NCI-H146 treated with DMSO at 0.1 percent for 48 hours (cell line): ENCODE data around the gene BIRC2.
A peak's percentile ranks its signal among the peaks of the same experiment; 100 is the strongest.

Experiments
- DNase-seq: peaks from one replicate; lab custom pipeline; 2025; ENCODE audit not compliant: unreplicated experiment; lab: John Stamatoyannopoulos, UW

BIRC2 gene

DNA sequence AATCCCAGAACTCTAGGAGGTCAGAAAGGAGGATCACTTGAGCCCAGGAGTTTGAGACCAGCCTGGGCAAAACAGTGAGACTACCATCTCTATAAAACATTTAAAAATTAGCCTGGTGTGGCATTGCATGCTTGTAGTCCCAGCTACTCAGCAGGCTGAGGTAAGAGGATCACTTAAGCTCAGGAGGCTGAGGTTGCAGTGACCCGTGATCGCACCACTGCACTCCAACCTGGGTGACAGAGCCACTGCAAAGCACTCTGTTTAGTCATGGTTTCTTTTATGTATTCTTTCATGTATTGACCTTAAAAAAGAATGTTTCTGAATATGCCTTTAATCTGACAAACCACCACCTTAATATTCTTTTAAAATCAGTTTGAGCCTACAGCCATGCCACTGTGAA, 52.2 kb downstream of the BIRC2 start:
- no peak for DNase-seq

GRCh38 chr11:102400603-102401002, 53.6 kb downstream of the BIRC2 start:
- DNase-seq: no peak

GRCh38 chr11:102401905-102402304, 54.9 kb downstream of the BIRC2 start:
- DNase-seq: no peak

DNA sequence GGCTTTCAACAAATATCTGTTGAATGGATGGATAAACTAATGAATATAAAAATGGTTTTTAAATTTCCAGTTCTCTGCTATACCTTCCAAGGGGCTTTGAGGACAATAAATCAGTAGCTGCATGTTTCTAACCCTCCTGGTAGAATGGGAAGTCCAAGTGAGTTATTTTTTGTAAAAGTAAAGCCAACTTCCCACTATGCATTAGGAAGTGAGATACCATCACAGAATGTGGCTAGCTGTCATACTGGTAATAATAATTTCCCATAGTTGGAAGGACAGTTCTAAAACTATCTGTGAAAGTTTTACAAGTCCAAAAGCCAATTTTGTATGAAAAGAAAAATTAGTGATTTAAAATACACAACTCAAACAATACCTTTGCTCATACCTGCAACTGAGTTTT, 55.5 kb downstream of the BIRC2 start:
- no peak for DNase-seq

DNA sequence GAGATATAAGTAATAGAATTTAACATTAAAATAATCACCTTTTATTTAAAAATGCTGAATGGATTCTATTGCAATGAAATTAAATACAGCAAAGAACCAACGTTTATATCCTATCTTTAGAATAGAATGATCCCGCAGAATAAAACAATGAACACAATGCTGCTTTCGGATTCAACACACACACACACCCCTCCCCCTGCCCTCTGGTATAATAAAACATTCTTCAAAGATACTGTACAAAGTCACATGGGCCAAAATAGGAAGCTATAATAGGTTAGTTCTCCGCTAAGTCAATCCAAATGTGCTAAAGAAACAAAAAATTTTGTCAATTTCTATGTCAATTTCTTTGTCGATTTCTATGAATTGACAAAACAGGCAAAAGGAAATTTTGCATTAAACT, 58.5 kb downstream of the BIRC2 start:
- no peak for DNase-seq

DNA sequence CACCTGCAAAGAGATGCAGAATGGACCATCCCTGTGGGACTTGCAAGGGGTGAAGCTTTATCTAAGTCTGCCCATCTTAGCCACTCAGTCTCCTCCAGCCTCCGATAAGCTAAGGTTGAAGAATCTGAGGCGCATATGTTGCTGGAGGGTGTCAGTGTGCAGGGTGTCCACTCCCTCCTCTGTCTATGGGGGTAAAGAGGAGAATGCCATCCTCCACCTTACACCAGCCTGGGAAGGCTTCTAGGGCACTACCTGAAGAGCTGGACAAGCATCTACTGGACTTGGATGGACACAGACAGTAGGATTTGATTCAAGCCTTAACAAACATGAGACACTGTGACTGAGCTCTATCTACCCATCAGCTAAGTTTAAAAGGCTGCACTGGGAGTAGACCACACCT, 59.1 kb downstream of the BIRC2 start:
- no peak for DNase-seq

DNA sequence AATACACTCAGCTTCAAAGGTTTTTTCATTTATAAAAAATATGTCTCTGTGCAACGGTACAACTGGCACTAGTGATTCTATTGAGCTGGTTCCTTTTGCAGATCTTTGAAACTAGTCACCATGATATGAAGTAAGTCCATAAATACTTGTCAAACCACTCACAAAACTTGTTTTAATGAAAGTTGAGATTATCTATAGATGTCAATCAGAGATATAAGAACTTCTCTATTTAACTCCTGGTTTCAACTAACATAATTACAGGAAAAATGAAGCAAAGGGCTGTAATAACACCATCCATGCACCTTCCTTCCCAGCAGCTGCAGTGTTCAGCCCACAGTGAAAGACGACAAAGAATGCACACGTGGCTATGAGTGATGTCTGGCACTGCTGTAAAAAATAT, 60.9 kb downstream of the BIRC2 start:
- no peak for DNase-seq

- no peak for DNase-seq
These were observed 61.3 kb downstream of the BIRC2 start for GRCh38 chr11:102408339-102408738.

- DNase-seq: no peak
These were observed 63.4 kb downstream of the BIRC2 start for GRCh38 chr11:102410382-102410784.

- DNase-seq: no peak
These were observed 64.1 kb downstream of the BIRC2 start for GRCh38 chr11:102411142-102411541.

GRCh38 chr11:102413497-102413896, 66.5 kb downstream of the BIRC2 start:
- DNase-seq: no peak

- no peak for DNase-seq
These were observed 67.5 kb downstream of the BIRC2 start for GRCh38 chr11:102414559-102414958.

DNA sequence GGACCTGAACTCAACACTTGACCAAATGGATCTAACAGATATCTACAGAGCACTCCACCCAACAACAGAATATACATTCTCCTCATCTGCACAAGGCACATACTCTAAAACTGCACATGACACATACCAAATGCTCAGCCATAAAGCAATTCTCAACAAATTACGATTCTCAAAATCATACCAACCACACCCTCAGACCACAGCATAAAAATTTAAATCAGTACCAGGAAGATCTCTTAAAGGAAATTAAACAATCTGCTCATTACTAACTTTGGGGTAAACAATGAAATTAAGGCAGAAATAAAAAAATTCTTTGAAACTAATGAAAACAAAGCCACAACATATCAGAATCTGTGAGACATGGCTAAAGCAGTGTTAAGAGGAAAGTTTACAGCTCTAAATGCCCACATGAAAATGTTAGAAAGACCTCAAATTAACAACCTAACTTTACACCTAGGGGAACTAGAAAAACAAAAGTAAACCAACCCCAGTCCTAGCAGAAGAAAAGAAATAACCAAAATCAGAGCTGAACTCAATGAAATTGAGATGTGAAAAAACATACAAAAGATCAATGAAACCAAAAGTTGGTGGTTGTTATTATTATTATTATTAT, 68.4 kb downstream of the BIRC2 start:
- no peak for DNase-seq

GRCh38 chr11:102416976-102417375, 70.0 kb downstream of the BIRC2 start:
- no peak for DNase-seq

- DNase-seq: no peak
These were observed 72.2 kb downstream of the BIRC2 start for GRCh38 chr11:102419181-102419580.

DNA sequence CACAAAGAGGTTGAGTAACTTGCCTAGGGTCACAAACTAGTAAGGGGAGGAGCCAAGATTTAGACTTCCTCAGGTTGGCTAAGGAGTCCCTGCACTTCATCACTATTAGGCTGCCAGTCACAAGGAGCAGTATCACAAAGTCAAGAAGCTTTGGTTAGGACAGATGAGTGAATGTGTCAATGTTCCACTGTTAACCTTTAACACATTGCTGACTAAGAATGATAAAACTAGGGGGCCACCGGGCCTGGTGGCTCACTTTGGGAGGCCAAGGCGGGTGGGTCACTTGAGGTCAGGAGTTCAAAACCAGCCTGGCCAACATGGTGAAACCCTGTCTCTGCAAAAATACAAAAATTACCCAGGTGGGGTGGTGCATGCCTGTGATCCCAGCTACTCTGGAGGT, 73.5 kb downstream of the BIRC2 start:
- DNase-seq: no peak

DNA sequence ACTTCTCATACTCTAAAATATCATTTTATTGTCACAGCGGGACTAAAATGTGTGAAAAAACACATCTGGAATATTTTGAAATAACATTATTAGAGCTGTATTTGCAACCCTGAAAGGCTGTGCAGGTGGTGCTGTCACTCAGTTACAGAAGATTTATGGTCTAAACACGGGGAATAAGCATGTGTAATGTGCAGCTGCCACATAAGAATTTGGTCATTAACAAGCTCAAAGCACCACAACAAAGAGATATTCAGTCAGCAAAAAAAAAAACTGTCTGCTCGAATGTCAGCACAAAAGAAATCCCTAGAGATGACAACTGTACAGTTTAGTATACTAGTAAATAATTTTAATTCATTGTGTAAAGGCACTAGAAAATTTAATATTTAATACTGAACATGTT, 74.2 kb downstream of the BIRC2 start:
- peak; percentile 76 for DNase-seq

- no peak for DNase-seq
These were observed 76.1 kb downstream of the BIRC2 start for GRCh38 chr11:102422817-102423712.

- no peak for DNase-seq
These were observed 76.9 kb downstream of the BIRC2 start for GRCh38 chr11:102423936-102424335.

GRCh38 chr11:102426000-102426399, 79.0 kb downstream of the BIRC2 start:
- no peak for DNase-seq

- DNase-seq: no peak
These were observed 79.6 kb downstream of the BIRC2 start for GRCh38 chr11:102426570-102426969.

- no peak for DNase-seq
These were observed 80.1 kb downstream of the BIRC2 start for GRCh38 chr11:102427068-102427467.
